Liver (tissue), 3 donors: ENCODE data around the gene MTA3.

Source experiments
- ATF3 ChIP-seq: IDR thresholded peaks from 2 replicates; pipeline ENCODE4 v1.6.1; 2016; ENCODE audit warnings: antibody characterized with exemption
- CTCF ChIP-seq: fragments of 150-350 bp; IDR thresholded peaks from 2 replicates; pipeline ENCODE4 v1.5.1; 2017; ENCODE audit warnings: improper control_type of control experiment, low read depth, low read length; ENCODE audit not compliant: missing input control
- HNF4A ChIP-seq, 2 donors: conservative IDR thresholded peaks; 2 replicates each; pipeline ENCODE4 v1.6.1; 2016; ENCODE audit warnings: antibody characterized with exemption in 2 of 2, mild to moderate bottlenecking in 2 of 2
- HNF4G ChIP-seq: IDR thresholded peaks from 2 replicates; pipeline ENCODE4 v1.6.1; 2016; ENCODE audit warnings: antibody characterized with exemption
- MAX ChIP-seq: IDR thresholded peaks from 2 replicates; pipeline ENCODE4 v1.6.1; 2016; ENCODE audit warnings: antibody characterized with exemption
- RAD21 ChIP-seq, 2 donors: IDR thresholded peaks; 2 replicates each; pipeline ENCODE4 v1.6.1; 2016; ENCODE audit warnings: antibody characterized with exemption in 2 of 2, mild to moderate bottlenecking in 2 of 2
- REST ChIP-seq: IDR thresholded peaks from 2 replicates; pipeline ENCODE4 v1.6.1; 2016; ENCODE audit warnings: antibody characterized with exemption, mild to moderate bottlenecking
- RXRA ChIP-seq, 2 donors: IDR thresholded peaks; 2 replicates each; pipeline ENCODE4 v1.6.1; 2017 to 2018; ENCODE audit warnings: antibody characterized with exemption in 2 of 2, mild to moderate bottlenecking in 1 of 2
- TAF1 ChIP-seq: conservative IDR thresholded peaks from 2 replicates; pipeline ENCODE4 v1.6.1; 2016; ENCODE audit warnings: antibody characterized with exemption, mild to moderate bottlenecking
- YY1 ChIP-seq: IDR thresholded peaks from 2 replicates; pipeline ENCODE4 v1.6.1; 2016; ENCODE audit warnings: antibody characterized with exemption, mild to moderate bottlenecking
- ZBTB33 ChIP-seq: IDR thresholded peaks from 2 replicates; pipeline ENCODE4 v1.6.1; 2016; ENCODE audit warnings: antibody characterized with exemption
- donor health status: healthy.
- donor health status: healthy.

- TF ChIP-seq HNF4G (no peak), RXRA (IDR thresholded peaks at IDR 0.05) (no peak), CTCF (no peak), REST (no peak), MAX (no peak), YY1 (no peak), HNF4A (conservative IDR thresholded peaks at IDR 0.05) (no peak), ATF3 (no peak), ZBTB33 (no peak), TAF1 (no peak), RAD21 (IDR thresholded peaks at IDR 0.05) (no peak)
Observed at GRCh38 chr2:42685303-42685702, 116.9 kb downstream of the MTA3 start.
